Superior temporal gyrus (tissue), 1 donor: ENCODE results near the gene TRPV5.

Experiments used
- DNase-seq: peaks from one replicate; pipeline ENCODE4 v3.0.0-alpha.2; 2016; ENCODE audit errors: extremely low spot score

The TRPV5 gene

GRCh38 chr7:142940966-142941535, 7.5 kb upstream of the TRPV5 start:
- no peak for DNase-seq

DNA sequence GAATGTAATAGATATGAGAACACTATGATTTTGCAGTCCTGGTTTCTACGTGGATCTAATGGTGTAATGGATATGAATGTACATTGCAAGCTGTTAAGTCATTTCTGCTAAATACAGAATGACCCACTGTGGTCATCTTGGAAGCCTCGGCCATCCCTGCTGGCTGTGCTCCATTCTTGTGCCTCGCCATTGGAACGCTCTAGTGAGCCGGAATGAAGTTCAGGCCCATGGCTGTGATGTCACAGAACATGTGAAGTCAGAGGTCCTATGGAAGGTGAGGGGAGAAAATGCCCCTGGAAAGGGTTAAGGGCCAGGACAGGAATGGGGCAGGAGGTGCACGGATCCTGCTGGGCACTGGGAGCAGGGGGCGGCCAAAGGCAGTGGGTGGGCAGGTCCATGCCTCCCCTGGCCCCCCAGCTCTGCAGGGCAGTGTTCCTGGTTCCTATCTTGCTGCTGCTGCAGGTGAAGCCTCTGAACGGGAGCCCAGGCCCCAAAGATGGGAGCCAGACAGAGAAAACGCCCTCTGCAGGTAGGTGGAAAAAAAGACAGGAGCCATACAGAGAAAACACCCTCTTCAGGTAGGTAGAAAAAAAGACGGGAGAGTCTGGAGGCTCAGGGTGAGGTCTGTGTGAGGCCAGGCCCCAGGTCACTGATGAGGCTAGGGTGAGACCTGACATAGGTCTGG, 5.8 kb upstream of the TRPV5 start, which contains the start of gene LLCFC1:
TSS of gene LLCFC1 (plus strand) at position 259 of the 685 bp plus-strand sequence. CDS start at position 397, 138 bp downstream.
- DNase-seq: no peak

GRCh38 chr7:142938611-142939010, 5.1 kb upstream of the TRPV5 start:
- DNase-seq: no peak

DNA sequence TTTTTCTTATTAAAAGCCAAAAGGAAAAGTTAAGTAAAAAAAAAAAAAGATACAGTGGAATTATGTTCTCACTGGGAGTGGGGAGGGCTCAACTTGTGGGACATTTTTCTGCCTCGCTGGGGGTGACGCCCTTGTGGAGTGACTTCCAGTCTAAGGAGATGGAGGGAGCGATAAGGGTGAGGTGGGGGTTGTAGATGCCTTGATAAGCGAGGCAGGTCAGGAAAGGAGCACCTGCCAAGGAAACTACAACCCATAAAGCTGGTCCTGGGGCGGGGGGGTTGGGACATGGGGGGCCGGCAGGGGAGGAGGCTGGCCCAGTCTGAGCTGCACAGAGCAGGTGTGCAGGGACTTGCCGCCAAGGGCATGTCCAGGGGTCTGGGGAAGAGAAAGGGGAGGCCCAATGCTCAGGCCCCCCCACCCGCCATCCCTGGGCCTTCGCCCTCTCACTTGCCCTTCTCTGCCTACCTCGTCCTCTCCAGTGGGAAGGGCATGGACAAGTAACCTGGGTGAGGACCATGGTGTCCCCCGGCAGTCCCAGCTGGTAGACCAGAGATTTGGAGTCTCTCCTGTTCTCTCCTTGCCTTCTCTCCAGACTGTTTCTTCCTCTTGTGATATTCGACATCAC, 2.5 kb upstream of the TRPV5 start:
- DNase-seq: no peak

GRCh38 chr7:142934056-142934455, 510 bp upstream of the TRPV5 start:
- no peak for DNase-seq

DNA sequence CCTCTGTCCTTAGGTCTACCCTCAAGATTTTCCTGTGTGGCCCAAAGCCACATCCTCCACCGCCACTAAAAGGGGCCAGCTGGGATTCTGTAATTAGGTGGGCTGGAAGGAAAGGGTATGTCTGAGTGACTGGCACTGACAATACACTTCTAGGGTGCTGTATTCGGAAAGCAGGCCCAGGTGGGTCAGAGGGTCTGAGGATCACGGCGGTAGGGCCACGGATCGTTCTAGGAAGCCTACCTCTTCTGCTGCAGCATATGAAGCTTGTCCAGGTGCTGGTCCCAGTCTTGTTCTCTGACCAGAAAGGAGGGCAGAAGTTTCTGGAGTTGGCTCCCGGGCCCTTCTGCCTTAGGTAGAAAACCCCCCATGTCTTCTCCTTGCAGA, 462 bp downstream of the TRPV5 start:
- DNase-seq: no peak

DNA sequence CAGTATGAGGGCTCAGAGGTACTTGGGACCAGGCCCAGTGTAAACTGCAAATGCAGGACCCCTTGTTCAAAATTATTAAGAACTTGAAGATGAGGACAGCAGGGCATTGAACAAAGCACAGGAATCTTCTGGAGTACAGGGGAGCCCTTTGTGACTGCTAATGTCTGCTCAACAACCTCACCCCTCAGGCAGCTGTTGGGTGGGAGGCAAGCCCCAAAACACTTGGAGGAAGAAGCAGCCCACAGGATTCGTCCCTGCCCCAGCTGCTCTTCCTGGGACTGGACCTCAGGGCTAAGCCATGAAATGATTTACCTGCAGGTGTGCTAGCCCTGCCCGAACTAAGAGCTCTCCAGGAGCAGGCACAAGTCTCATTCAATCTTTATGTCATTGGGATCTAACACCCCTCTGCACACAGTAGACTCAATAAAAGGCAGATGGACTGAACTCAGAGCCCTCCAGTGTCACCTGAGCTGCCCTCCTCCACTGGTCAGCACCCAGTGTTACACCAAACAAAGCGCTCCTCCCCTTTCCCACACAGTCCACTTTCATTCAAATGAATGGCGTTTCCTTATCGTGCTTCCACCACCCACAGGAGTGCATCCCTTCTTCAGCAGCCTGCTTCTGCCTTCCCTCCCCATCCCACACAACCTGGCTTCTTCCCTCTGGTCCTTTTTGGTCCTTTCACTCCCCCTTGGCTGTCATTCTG, 1.0 kb downstream of the TRPV5 start:
- DNase-seq: no peak

GRCh38 chr7:142930126-142930730, 3.3 kb downstream of the TRPV5 start:
- DNase-seq: no peak

DNA sequence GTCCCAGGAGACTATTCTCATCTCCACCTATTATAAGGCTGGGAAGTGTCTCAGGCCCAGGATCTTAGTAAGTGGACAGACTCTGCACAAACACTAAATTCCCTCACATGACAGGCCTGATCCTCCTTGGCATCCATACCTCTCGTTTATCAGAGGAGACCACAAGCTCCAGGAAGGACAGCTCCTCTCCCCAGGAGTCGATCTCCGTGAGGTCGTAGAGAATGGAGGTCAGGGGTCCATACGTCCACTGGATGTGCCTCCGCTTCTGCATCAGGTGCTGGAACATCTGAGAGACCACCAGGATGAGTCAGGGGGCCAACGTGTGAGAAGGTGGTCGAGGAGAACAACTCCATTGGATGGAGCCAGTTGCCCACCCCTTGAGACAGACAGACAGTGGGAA, 5.6 kb downstream of the TRPV5 start:
- no peak for DNase-seq

DNA sequence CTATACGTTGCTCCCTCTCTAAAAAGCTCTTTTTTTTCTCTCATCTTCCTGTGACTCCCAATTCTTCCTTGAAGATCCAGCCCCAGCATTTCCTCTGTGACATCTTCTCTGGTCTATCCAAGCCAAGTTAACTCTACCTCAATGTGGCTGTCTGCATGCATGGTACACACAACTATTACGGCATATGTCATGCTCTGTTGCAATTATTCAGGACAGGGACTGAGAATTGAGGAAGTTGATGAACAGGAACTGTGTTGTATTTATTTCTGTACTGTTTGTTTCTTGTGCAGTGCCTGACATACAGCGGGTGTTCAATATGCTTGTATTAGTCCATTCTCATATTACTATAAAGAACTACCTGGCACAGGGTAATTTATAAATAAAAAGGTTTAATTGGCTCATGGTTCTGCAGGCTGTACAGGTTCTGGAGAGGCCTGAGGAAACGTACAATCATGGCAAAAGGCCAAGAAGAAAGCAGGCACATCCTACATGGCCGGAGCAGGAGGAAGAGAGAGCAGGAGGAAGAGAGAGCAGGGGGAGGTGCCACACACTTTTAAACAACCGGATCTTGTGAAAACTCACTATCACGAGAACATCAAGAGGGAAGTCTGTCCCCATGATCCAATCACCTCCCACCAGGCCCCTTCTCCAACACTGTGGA, 6.3 kb downstream of the TRPV5 start:
- no peak for DNase-seq

- no peak for DNase-seq
These were observed 8.1 kb downstream of the TRPV5 start for GRCh38 chr7:142925413-142925812.

DNA sequence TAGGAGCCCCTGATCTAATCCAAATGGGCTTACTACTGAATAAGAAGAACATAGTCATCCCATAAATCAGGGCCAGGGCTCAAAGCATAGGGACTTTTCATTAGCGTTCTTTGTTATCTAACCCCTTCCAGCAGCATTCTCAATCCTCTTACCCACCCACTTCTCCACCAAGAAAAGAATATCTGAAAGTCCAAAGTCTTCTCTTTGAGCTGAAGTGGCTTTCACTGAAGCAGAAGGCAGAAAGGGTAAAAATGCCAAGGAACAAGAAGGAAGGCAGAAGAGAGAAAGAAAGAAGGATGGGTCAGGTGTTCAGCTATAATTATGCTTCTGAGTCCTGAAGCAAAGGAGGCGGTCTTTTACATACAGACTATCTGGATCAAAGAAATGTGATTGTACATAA, 10.2 kb downstream of the TRPV5 start:
- DNase-seq: no peak

GRCh38 chr7:142919656-142920055, 13.9 kb downstream of the TRPV5 start:
- DNase-seq: no peak

DNA sequence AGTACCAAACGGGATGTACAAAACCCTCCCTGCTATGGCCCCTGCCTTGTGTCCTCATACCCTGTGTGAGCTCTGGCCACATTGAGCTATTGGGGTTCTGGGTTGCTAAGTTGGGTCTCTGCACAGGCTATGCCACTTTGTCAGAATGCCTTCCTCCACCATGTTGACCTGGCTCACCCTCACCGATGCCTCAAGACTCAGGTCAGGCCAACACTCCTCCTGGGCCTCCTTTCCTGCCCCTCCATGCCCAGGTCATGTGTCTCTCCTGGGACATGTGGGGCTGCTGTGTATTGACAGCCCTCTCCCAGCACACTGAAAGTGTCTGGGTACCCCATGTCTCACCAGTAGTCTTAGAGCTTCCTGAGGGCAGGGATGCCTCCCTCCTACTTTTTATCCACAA, 14.6 kb downstream of the TRPV5 start:
- no peak for DNase-seq

DNA sequence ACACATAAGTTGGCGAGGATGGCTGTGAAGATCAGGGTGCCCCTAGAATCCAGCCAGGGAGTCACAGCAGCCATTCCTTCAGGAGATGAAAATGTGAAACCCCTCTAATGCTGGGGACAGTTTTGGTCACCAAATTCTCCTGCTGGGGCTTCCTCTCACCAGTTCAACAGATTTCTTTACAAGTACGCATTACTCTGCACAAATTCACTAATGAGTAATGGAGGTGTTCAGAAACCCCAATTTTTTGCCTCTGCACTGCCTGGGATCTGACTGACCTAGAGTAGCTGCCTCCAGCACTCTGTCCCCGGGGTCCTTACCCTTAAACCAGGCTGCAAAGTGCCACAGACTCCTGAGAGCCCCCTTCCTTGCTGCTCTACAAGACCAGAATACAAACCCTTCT, 16.1 kb downstream of the TRPV5 start:
- no peak for DNase-seq

GRCh38 chr7:142916508-142916907, 17.0 kb downstream of the TRPV5 start:
- no peak for DNase-seq

DNA sequence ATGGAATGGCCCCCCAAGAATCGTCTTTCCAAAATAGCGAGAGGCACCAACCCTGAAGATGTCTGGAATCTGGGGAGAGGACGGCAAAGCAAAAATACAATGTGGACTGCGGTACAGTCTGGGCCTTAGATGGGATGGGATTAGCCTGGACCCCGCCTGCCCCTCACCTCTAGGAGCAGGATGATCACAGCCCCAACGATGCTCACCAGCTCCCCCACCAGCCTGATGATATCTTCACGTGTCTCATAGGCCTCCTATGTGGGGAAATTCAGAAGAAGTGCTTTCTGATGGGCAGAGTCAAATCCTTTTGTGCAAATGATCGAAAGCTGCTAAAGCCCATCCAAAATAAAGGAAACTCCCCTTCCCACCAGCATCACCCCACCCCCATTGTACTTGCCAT, 18.2 kb downstream of the TRPV5 start:
- no peak for DNase-seq

- DNase-seq: no peak
These were observed 19.4 kb downstream of the TRPV5 start for GRCh38 chr7:142914121-142914520.

DNA sequence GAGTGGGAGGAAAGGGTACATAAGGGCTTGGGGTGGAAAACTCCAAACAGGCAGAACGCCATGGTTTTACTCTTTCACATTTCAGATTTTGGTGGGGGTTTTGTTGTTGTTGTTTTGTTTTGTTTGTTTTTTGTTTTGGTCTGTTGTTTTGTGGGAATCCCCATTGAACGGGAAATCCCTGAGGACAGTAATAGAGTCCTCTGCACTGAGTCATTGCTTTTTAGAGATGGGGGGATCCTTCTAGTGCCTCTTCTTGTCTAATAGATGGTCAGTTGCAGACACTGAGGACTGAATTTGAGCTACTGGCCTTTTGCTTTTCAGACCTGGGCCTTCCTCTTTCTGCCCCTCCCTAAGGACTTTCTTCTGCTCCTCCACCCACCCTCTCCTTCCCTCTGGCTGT, 20.0 kb downstream of the TRPV5 start:
- no peak for DNase-seq

DNA sequence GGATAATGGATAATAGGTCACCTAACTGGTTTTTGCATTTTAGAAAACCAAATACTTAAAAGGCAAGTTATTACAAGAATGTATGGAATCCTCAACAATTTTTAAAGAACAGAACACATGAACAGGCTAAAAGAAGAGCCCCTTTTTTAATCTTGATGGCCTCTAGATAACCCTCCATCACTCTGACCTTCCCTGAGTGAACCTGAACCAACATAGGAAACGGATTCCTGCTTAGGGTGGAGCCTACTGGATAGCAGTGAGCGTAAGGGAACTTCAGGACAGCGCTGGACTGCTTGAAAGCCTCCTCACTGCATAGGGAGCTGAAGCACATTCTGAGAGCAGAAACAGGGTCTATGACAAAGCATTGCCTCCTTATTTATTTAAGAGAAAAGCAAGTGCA, 20.5 kb downstream of the TRPV5 start:
- DNase-seq: no peak

DNA sequence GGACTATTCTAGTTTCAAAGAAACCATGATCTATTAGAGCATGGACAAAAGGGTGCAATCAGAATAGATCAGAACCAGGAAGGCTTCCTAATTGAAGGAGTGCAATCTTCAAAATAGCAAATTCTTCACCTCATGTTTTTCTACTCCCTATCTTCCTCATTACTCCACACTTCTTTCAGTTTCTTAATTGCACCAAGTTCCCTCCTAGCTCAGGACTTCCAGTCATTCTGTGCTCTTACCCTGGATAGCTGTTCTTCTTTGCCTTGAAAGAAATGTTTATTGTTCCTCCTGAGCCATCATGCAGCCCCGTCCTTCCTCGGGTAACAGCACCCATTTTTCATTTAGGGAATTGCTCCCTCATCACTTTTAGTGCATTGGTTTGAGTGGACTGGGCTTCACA, 23.1 kb downstream of the TRPV5 start:
- no peak for DNase-seq

DNA sequence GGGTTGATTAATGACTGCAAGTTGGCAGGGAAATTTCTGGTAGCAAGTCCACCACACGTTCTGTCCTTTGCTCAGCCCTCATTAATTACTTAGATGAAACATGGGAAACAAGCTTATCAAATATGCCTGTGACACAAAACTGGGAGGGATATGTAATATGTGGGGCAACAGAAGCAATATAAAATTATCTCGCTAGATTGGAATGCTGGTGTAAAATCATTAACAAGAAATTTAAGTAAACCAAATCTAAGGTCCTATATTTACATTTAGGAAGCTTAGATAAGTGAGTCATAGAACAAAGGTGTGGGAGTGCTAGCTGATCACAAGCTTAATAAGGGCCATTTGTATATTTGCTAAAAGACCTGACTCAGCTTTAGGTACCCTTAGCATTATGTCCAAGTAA, 23.5 kb downstream of the TRPV5 start:
- no peak for DNase-seq
